Measurements from ENCODE around the gene MIR17HG.
"Not testable (repeated sequence)": the region's sequence is repeated elsewhere in the genome, so short reads cannot be mapped to it uniquely, and the experiment has no call there.

GRCh38 chr13:91320990-91321389 lies 26.5 kb upstream of the MIR17HG start:
- TF ChIP-seq CTCF, POLR2AphosphoS5, POLR2A (IDR thresholded peaks at IDR 0.05): not testable (repeated sequence)

Measured in sigmoid colon (tissue), 4 donors.